Measurements from ENCODE around the gene NELL2. TPM values are rescaled to one million over a fixed set of nuclear protein-coding genes. Genes with fewer than 3 reads are reported as not detected.

NELL2 gene
- total RNA-seq, 1 experiment from 2014 or later: 1.1 TPM

- RAD21 ChIA-PET (ENCODE audit: low non-redundant PET in 1 of 2, low total read pairs in 2 of 2, uncharacterized antibody in 2 of 2, unreplicated experiment in 2 of 2): no interaction called here
- no peak for TF ChIP-seq SP1 (IDR thresholded peaks at IDR 0.05; ENCODE audit: low read depth)
- no peak for TF ChIP-seq POLR2A (IDR thresholded peaks at IDR 0.05; ENCODE audit: borderline replicate concordance, extremely low read depth, insufficient read depth, insufficient read length)
- no peak for TF ChIP-seq EGR1 (IDR thresholded peaks at IDR 0.05; ENCODE audit: low read depth)
- no peak for TF ChIP-seq YY1 (IDR thresholded peaks at IDR 0.05; ENCODE audit: extremely low read depth, insufficient replicate concordance, low read depth, low read length)
- CTCF ChIA-PET: no interaction called here
- intact Hi-C loops (cut with micrococcal nuclease): no loop called here
- Histone ChIP-seq H3K9me2 (ENCODE audit: insufficient read depth) (no peaks in the 10 kb centered on the region), H3K27ac (ENCODE audit: low read depth, low read length) (no peak overlapping the region), H3K36me3 (ENCODE audit: control insufficient read depth in 1 of 2, insufficient read depth in 2 of 2, low read length in 2 of 2) (no peaks in the 10 kb centered on the region), H3K27me3 (ENCODE audit: insufficient read depth, low read length) (no peaks in the 10 kb centered on the region), H3K4me3 (replicated peaks in 1 of 2; ENCODE audit: low read depth in 1 of 2, low read length in 2 of 2) (no peak overlapping the region), H3K79me2 (ENCODE audit: insufficient read depth, low read length) (no peaks in the 10 kb centered on the region), H3K4me2 (ENCODE audit: low read length) (no peak overlapping the region), H3K9me3 (ENCODE audit: control insufficient read depth in 1 of 2, insufficient read depth in 1 of 2, low read depth in 1 of 2, low read length in 2 of 2) (no peaks in the 10 kb centered on the region), H4K20me1 (ENCODE audit: insufficient read depth) (no peaks in the 10 kb centered on the region), H3K4me1 (ENCODE audit: control insufficient read depth in 1 of 2, insufficient read depth in 2 of 2, low read length in 2 of 2) (no peaks in the 10 kb centered on the region), H2AFZ (ENCODE audit: low read depth, low read length, poor library complexity, severe bottlenecking) (no peak overlapping the region), H3K9ac (ENCODE audit: low read length) (no peak overlapping the region)
- BruUV-seq (replicated peaks): no TSS peak
- ATAC-seq (no peak), DNase-seq (ENCODE audit: low read depth, low spot score) (no peak)
- POLR2A ChIA-PET: no interaction called here
Observed at GRCh38 chr12:44542716-44543115, 333.4 kb downstream of the NELL2 start.

DNA sequence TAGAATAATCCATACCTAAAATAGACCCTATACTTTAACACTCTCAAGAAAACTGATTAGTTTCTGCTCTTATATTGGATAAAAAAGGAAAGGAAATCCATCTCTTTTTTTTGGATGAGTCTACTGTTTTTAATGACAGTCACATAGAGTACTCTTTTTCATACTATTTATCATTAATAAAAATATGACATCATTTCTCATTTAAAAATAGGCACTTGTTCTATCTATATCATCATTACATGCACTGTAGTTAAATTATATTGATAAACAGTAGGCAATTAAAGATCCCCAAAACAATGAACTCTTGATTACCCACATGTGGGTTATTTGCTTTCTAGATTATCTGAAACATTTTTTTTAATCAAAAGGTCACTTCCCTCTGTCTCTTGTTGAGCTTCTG lies 338.8 kb downstream of the NELL2 start:
- no TSS peak for BruUV-seq (replicated peaks)
- H3K27ac ChIP-seq (ENCODE audit: low read depth, low read length): no peak overlapping the region
- no peak overlapping the region for H3K9ac ChIP-seq (ENCODE audit: low read length)
- DNase-seq (ENCODE audit: low read depth, low spot score) (no peak), ATAC-seq (no peak)
- H3K36me3 ChIP-seq (ENCODE audit: control insufficient read depth in 1 of 2, insufficient read depth in 2 of 2, low read length in 2 of 2): no peaks in the 10 kb centered on the region
- no peaks in the 10 kb centered on the region for H3K9me3 ChIP-seq (ENCODE audit: control insufficient read depth in 1 of 2, insufficient read depth in 1 of 2, low read depth in 1 of 2, low read length in 2 of 2)
- H2AFZ ChIP-seq (ENCODE audit: low read depth, low read length, poor library complexity, severe bottlenecking): no peak overlapping the region
- ChIA-PET RAD21 (ENCODE audit: low non-redundant PET in 1 of 2, low total read pairs in 2 of 2, uncharacterized antibody in 2 of 2, unreplicated experiment in 2 of 2) (no interaction called here), POLR2A (no interaction called here), CTCF (no interaction called here)
- H4K20me1 ChIP-seq (ENCODE audit: insufficient read depth): no peaks in the 10 kb centered on the region
- no peaks in the 10 kb centered on the region for H3K9me2 ChIP-seq (ENCODE audit: insufficient read depth)
- intact Hi-C loops (cut with micrococcal nuclease): no loop called here
- H3K4me2 ChIP-seq (ENCODE audit: low read length): no peak overlapping the region
- no peaks in the 10 kb centered on the region for H3K27me3 ChIP-seq (ENCODE audit: insufficient read depth, low read length)
- H3K4me1 ChIP-seq (ENCODE audit: control insufficient read depth in 1 of 2, insufficient read depth in 2 of 2, low read length in 2 of 2): no peaks in the 10 kb centered on the region
- no peaks in the 10 kb centered on the region for H3K79me2 ChIP-seq (ENCODE audit: insufficient read depth, low read length)
- no peak overlapping the region for H3K4me3 ChIP-seq (replicated peaks in 1 of 2; ENCODE audit: low read depth in 1 of 2, low read length in 2 of 2)
- TF ChIP-seq POLR2A (IDR thresholded peaks at IDR 0.05; ENCODE audit: borderline replicate concordance, extremely low read depth, insufficient read depth, insufficient read length): no peak
- TF ChIP-seq SP1 (IDR thresholded peaks at IDR 0.05; ENCODE audit: low read depth): no peak
- no peak for TF ChIP-seq REST (IDR thresholded peaks at IDR 0.05; ENCODE audit: low read depth)
- no peak for TF ChIP-seq EZH2 (IDR thresholded peaks at IDR 0.05)
- no peak for TF ChIP-seq RAD21 (IDR thresholded peaks at IDR 0.05; ENCODE audit: low read depth)
- TF ChIP-seq SRF (IDR thresholded peaks at IDR 0.05; ENCODE audit: low read depth): no peak
- no peak for TF ChIP-seq CEBPB (IDR thresholded peaks at IDR 0.05; ENCODE audit: low read depth)
- TF ChIP-seq, protein P1, sequence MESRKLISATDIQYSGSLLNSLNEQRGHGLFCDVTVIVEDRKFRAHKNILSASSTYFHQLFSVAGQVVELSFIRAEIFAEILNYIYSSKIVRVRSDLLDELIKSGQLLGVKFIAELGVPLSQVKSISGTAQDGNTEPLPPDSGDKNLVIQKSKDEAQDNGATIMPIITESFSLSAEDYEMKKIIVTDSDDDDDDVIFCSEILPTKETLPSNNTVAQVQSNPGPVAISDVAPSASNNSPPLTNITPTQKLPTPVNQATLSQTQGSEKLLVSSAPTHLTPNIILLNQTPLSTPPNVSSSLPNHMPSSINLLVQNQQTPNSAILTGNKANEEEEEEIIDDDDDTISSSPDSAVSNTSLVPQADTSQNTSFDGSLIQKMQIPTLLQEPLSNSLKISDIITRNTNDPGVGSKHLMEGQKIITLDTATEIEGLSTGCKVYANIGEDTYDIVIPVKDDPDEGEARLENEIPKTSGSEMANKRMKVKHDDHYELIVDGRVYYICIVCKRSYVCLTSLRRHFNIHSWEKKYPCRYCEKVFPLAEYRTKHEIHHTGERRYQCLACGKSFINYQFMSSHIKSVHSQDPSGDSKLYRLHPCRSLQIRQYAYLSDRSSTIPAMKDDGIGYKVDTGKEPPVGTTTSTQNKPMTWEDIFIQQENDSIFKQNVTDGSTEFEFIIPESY (IDR thresholded peaks at IDR 0.05; ENCODE audit: extremely low read depth, insufficient replicate concordance, low read length): no peak
- TF ChIP-seq CBX3 (IDR thresholded peaks at IDR 0.05; ENCODE audit: low read depth): no peak
- TF ChIP-seq FOSL1 (IDR thresholded peaks at IDR 0.05; ENCODE audit: low read depth): no peak
- TF ChIP-seq, protein P2, sequence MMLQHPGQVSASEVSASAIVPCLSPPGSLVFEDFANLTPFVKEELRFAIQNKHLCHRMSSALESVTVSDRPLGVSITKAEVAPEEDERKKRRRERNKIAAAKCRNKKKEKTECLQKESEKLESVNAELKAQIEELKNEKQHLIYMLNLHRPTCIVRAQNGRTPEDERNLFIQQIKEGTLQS (IDR thresholded peaks at IDR 0.05): no peak
- no peak for TF ChIP-seq EZH2phosphoT487 (IDR thresholded peaks at IDR 0.05; ENCODE audit: borderline replicate concordance)
- TF ChIP-seq POLR2AphosphoS5 (IDR thresholded peaks at IDR 0.05; ENCODE audit: low read depth, low read length): no peak

Measured in HCT116 (cell line).